GM19193 (cell line): ENCODE results near the gene CCDC186.

ENCODE experiments used
- POLR2A ChIP-seq: IDR thresholded peaks from 4 replicates; pipeline ENCODE4 v1.6.1; 2011; ENCODE audit not compliant: insufficient read depth, insufficient read length; ENCODE audit errors: extremely low read depth

CCDC186 gene

DNA sequence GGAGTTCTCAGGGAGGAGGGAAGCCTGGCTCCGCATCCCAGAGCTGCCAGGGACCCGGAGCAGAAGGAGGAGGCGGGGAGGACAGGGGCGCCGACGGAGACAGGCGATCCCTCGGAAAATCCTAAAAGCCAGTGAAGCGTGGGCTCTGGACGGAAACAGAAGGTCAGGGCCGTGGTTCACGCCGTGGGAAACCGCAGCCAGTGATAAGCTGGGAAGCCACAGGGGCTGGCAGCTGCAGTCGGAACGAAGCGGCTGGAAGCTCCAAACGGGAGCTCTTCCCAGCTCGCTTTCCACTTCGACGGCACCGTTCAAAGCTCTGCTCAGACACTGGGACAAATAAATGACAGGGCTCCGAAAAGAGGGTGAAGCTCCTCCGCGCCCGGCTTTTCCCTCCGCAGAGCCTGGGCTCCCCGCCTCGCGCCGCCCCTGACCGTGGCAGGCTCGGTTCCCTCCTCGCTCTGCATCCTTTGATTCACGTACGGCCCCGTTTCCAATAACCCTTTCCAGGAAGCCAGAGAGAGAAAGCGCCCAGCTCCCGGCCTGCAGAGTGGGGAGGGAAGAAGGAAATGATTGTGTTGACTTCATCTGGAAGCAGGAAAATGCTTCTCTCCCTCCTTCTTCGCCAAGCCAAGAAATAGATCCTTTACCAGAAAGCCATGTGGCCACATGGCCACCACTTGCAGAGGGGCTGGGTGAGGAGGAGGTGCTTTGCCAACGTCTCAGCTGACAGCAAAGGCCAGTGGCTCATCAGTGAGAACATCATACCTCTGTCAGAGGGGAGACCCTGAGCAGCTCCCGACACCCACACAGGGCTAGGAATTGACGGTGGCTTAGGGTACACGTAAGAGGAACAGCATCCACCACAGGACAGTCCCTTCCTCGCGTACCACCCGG, 72.9 kb downstream of the CCDC186 start:
- no peak for TF ChIP-seq POLR2A

DNA sequence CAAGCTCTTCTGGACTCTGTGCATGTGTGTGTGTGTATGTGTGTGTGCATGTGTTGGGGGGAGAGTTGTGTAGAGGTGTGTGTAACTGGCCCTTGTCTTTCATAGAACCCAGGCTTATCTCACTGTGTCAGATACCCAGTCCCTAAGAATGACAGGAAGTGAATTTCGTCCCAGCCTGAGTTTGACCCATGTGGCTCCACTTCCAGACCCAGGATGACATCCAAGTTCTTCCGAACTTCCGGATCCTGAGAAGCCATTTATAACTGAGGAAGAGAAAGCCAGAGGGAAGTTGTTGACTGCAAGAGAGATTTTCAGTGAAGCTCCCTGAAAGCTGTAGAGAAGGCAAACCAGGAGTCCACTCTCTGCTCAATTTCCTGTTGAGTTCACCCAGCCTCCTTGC, 77.1 kb downstream of the CCDC186 start:
- TF ChIP-seq POLR2A: no peak

DNA sequence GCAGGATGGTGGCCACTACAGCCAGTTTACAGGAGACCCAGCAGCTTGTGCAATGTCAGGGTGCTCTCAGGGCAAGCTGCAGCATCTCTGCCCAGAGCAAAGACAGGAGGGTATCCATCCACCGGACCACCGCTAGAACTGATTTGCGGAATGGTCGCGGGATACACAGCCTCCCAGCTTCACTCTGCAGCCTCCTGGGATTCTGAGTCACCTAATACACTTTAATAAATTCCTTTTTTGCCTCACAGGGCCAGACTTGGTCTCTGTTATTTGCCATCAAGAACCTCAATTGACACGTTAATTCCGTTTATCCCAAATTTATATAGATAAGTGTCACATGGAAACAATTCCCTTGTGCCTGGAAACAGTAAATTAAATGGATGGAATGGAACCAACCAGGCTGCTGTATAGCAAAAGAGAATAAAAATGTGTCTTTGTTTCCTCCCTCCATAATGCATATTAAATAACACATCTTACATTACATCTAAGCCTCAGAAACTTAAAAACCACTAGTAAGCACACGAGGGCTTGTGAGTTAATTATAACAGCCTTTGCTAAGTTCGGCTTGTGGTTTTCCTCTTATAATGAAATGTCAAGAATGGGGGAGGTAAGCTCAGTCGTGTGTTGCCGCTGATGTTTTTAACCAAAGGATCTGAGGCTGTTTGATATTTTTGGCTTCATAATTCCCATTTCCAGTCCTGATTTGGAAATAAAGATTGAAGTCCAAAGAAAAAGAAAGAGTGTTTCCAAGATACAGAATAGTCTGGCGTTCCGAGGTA, 78.3 kb downstream of the CCDC186 start:
- no peak for TF ChIP-seq POLR2A

DNA sequence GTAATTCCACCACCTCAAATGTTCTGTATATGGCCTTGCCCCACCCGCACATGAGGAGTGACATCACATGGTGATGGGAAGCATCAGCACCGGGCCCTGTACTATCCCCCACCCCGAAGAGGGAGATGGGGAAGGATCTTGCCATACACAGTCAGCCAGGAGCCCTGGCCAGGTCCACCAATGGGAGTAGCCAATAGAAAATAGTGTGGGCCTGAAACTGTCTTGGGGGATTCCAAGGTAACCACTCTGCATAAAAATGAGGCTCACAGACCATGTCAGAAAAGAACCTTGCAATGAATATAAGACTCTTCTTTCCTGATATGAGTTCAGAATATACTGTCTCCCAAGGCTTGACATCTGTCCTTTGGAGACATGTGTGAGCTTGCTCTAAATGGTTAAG, 79.2 kb downstream of the CCDC186 start:
- no peak for TF ChIP-seq POLR2A

DNA sequence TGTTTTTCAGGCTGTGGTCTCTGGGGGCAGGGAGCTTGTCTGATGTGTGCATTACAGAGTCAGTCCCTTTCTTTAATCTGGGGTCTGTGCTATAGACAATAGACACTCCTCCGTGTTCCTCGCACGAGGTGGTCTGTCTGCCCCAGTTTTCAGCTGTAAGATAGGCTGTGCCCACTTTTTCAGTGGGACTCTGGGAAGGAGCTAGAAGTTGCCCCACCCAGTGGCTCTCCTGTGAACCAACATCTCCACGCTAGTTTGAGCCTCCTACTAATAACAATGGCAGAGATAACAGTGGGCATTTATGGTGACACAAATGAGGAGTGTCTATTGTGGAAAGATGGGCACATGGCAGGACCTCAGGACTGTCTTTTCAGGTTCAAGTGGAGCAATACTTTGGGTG, 86.3 kb downstream of the CCDC186 start:
- no peak for TF ChIP-seq POLR2A

DNA sequence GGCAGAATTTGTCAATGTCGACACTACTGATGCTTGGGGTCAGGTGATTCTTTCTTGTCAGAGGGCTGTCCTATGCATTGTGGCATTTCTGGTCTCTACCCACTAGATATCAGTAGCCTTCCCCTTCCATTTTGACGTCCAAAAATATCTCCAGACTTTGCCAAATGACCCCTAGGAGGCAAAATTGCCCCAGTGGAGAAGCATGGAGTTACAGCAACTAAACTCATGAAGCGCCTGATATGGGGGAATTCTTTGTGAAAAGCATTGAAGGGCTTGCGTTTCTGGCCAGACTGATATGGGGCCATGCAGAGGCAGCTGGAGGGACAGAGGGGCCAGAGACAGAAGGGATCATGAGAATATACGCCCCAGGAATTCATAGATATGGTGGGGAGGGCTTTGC, 86.7 kb downstream of the CCDC186 start:
- TF ChIP-seq POLR2A: no peak

DNA sequence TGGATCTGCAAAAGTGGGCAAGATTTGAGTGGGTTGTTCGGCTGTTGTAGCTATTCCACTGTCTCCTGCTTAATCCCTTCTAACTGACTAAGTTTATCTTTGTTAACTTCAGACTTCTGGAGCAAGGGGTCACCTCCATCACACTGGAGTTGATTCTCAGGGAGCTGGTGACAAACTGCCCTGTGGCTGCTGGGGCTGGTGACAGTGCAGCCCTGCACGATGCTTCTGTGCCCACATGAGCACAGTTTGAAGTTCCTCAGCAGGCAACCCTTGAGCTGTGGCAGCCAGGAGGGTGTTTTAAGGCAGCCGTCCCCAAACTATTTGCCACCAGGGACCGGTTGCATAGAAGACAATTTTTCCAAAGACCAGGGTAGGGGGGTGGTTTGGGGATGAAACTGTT, 89.8 kb downstream of the CCDC186 start:
- TF ChIP-seq POLR2A: no peak

DNA sequence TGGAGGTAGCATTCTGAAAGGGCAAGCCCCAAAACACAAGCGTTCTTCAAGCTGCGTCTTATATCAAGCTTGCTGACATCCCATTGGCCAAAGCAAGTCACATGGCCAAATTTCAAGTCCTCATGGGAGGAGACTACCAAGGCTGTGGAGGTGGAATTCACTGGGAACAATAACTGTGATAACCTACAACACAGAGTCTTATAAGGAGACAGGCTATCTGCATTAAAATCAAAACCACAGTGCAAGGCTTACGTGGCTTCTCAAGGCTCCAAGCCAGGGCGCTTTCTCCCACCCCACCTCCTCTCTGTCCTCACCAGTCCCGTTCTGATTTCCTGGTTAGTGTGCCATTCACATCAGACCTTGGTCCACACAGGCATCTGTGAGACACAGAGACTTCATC, 91.0 kb downstream of the CCDC186 start:
- TF ChIP-seq POLR2A: no peak

DNA sequence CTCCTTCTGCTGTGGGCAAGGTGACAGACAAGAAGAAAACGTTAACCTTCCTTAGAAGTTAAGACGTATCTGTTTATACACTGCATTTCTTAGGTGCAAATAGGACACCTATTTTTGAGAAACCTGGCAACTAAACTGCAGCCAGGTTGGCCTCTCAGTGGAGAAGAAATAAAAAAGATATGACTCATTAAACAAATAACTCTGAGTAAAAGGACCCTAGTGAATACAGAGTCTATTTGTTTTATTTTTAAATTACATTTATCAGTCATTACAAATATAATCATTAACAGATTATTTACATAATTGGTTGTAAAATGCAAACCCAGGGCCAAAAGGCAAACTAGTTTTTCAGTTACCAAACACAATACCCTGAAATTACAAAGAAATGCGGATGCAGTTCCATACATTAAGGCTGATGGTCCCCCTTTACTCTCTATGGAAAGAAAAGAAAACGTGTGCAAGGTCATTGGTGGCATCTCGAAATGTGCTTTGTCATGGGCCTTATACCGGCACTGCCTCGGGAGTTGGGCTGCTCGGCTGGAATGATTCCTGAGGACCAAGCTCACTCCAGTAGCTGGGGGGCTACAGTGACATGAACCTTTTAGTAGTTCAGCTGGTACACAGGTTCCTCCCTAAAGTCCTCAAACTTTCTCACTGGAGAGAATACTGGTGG, 92.0 kb downstream of the CCDC186 start:
- no peak for TF ChIP-seq POLR2A

DNA sequence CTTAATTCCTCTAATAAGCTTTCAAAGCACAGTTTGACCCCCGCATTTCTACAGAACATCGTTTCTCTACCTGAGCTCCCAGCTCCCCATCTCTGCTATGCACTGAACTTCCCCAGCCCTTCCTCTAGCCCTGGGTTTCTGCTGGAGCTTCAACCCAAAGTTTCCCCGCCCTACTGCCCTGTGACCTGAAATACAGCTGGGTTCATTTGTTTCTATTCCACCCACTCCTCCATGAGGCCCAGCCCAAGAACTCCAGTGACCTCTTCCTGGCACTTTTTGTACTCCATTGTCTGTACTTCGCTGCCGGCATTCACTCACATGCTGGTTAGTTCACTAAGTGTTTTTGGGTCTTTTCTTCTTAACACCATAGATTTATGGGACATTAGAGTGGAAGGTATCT, 94.6 kb downstream of the CCDC186 start:
- no peak for TF ChIP-seq POLR2A

DNA sequence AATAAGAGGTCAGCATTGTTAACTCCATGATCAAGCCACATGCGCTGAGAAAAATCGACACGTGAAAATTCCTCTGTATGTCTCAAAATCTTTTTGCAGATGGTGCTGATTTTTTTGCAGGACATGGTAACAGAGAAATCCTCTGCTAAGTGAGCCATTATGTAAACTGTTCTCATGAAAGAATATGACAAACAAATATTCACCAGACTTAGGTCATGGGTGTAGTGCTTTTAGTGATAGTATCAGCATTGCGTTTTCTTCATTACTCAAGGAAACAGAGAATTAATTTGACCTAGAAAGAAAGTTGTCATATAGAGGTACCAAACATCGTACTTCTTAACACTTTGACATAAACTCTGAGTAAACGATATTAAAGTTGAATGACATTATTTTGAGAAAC, 95.7 kb downstream of the CCDC186 start:
- no peak for TF ChIP-seq POLR2A

DNA sequence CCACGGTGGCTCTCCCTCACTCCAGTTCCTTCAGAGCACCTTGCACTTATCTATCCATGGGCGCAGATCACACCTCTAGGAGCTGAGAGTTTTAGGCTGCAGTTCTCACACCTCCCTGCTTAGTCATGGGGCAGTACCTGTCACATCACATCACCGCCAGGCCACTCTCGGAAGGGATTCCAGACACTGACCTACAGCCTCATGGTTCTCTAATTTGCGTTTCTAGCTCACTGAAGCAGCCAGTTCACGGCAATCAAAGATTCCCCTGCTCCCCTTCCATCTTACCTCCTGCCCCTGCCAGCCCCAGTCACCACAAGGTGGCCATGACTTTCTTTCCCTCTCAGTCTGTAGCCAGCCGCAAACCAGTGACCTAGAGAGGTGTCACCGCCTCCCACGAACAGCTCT, 96.2 kb downstream of the CCDC186 start:
- no peak for TF ChIP-seq POLR2A

DNA sequence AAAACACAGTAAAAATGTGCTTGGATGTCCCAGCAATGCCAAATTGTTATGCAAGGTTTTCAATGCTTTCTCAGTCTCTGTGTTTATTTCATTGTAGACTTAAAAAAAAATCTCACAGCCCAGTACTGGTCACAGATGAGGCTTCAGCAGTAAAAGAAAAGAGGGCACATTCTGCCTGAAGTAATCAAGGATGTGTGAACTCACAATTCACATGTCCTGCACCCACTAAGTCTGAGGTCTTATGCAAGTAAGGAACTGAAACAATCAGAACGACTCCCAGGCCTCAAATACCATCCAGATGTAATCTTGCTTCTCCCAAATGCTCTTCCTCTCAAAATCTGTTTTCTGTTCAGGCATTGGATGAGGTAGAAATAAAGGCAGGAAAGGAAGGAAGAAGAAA, 96.7 kb downstream of the CCDC186 start:
- no peak for TF ChIP-seq POLR2A

DNA sequence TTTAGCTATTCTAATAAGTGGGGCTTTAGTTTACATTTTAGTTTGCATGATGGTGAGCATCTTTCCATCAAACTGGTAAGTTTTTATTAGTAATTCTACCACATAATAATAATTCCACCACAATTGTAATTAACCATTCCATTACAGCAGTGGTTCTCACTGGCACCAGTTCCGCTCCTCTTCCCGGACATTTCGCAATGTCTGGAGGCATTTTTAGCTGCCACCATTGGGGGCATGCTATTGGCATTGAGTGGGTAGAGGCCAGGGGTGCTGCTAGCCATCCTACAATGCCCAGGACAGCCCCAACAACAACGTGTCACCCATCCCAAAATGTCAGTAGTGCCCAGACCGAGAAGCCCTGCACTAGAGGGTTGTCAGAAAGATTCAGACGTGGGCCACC, 98.9 kb downstream of the CCDC186 start:
- no peak for TF ChIP-seq POLR2A

DNA sequence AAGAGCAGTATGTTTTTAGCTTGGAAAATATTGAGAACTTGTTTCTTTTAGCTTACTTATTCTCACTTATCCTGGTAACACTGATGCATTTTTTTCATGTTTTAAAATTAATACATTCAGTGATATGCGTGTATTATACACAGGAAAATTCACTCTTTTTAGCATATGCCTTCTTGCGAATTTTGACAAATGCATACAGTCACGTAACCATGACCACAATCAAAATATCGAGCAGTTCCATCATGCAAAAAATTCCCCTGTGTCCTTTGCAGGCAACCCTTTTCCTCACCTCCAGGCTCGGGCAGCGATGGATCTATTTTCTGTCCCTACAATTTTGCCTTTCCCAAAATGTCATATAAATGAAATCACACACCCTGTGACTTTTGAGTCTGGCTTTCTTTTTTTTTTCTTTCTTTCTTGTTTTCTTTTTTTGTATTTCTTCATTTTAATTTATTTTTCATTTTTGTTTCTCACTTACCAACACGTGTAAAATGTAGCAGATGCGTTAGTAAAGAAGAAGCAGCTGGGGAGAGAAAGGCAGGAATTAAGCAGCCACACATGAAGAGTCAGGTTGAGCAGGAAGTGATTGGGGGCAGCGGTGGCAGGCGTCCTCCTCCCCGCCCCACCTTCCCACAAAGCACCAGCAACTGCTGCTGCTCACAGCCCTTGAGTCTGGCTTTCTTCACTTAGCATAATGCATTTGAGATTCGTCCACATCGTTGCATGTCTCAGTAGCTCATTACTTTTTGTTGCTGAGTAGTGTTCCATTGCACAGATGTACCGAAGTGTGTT, 100.4 kb downstream of the CCDC186 start:
- TF ChIP-seq POLR2A: no peak
